Epithelial cell of esophagus (primary cell): Measurements from ENCODE around the gene PHF23.

Experiments
- DNase-seq: peaks from one replicate; pipeline ENCODE4 v3.0.0; 2010; ENCODE audit warnings: low read depth
- H3K4me3 ChIP-seq: 2 replicates; pipeline ENCODE4 v1.5.1; 2011; ENCODE audit warnings: mild to moderate bottlenecking, low read length, control low read depth
- TF ChIP-seq, protein P1 (sequence below): IDR thresholded peaks from 2 replicates; pipeline ENCODE4 v1.5.1; 2011; ENCODE audit warnings: low read depth, mild to moderate bottlenecking, low read length, control low read depth, inconsistent platforms; ENCODE audit not compliant: insufficient read depth; ENCODE audit errors: missing control alignments

Gene PHF23

DNA sequence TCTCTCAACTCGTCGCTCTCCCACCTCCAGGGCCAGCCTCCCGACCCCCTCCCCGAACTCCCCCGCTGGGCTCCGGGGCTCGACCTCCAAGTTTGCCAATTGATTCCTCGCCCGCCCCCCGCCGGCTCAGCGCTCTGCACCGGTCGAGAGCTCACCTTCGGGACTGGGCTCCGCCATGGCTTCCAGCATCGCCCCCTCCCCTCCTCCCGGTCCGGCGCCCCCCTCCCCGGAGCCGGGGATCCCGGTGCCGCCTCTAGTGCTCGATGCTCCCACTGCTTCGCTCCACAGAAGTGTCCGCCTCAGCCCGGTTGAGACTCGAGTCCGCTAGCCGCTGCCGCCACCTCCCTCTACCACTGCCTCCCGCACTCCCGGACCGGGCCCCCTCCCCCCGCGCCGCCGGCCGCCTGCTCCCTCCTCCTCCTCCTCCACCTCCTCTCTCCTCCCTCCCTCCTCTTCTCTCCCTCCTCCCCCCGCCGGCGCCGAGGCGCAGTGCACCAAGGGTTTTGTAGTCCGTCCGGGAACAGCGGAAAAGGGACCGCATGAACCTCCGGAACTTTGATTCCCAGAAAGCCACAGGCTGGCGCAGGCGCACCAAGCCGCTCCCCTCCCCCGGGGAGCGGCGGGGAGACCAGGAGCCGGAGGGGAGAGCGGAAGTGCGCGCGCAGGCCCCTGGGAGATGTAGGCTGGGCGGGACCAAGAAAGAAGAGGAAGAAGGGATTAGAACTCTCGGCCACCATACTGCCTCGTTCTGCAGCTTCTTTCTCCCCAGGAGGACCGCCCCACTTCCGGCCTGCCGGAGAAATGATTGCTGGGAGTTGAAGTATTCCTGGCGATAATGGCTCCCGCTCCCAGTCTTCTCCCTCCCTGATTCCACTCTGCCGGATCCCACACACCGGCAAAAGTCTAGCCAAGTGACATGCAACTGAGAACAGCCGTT is at the start of gene PHF23:
Gene PHF23 (minus strand): TSS at position 367 of the 937 bp plus-strand sequence. CDS start 178 bp downstream, at position 189.
- TF ChIP-seq, protein P1, sequence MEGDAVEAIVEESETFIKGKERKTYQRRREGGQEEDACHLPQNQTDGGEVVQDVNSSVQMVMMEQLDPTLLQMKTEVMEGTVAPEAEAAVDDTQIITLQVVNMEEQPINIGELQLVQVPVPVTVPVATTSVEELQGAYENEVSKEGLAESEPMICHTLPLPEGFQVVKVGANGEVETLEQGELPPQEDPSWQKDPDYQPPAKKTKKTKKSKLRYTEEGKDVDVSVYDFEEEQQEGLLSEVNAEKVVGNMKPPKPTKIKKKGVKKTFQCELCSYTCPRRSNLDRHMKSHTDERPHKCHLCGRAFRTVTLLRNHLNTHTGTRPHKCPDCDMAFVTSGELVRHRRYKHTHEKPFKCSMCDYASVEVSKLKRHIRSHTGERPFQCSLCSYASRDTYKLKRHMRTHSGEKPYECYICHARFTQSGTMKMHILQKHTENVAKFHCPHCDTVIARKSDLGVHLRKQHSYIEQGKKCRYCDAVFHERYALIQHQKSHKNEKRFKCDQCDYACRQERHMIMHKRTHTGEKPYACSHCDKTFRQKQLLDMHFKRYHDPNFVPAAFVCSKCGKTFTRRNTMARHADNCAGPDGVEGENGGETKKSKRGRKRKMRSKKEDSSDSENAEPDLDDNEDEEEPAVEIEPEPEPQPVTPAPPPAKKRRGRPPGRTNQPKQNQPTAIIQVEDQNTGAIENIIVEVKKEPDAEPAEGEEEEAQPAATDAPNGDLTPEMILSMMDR, result no peak
- H3K4me3 ChIP-seq, result peak within 1 kb of the TSS; percentile 97
- DNase-seq, result peak; percentile 99

DNA sequence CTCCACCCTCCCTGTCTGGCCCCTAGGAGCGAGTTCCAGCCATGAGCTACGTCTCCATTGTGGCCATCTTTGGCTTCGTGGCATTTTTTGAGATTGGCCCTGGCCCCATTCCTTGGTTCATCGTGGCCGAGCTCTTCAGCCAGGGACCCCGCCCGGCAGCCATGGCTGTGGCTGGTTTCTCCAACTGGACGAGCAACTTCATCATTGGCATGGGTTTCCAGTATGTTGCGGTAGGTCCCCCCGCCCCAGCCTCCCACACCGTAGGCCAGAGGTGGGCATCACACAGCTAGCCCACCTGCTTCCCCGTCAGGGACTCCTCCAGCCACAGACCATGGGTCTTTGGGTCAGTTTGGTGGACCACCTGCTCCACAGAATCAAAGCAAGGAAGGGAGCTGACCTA is 46.4 kb upstream of the PHF23 start:
- TF ChIP-seq, protein P1, result no peak
- H3K4me3 ChIP-seq, result no peak overlapping the region
- DNase-seq, result no peak

DNA sequence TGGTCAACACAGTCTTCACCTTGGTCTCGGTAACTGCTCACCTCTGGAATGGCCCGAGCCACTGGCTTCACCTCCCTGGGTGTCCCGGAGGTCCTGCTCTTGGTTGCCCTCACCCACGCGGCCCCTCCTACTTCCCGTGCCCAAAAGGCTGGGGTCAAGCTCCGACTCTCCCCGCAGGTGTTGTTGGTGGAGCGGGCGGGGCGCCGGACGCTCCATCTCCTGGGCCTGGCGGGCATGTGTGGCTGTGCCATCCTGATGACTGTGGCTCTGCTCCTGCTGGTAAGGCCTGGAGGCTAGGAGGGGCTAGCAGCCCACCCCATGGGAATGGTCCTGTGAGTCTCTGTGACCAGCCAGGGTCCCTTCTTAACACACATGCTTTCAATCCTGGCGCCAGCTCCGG is 45.7 kb upstream of the PHF23 start:
- TF ChIP-seq, protein P1, result no peak
- DNase-seq, result no peak
- H3K4me3 ChIP-seq, result no peak overlapping the region

DNA sequence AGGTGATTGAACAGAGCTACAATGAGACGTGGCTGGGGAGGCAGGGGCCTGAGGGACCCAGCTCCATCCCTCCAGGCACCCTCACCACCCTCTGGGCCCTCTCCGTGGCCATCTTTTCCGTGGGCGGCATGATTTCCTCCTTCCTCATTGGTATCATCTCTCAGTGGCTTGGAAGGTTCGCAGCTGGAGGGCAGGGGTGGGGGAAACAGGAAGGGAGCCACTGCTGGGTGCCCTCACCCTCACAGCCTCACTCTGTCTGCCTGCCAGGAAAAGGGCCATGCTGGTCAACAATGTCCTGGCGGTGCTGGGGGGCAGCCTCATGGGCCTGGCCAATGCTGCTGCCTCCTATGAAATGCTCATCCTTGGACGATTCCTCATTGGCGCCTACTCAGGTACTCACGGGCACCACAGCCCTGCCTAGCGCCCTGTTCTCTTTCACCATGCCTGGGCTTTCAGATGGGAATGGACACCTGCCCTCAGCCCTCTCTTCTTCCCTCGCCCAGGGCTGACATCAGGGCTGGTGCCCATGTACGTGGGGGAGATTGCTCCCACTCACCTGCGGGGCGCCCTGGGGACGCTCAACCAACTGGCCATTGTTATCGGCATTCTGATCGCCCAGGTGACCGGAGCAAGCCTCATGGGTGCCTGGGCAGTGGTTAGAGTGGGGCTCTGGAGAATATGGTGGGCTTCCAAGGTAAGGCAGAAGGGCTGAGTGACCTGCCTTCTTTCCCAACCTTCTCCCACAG is 44.4 kb upstream of the PHF23 start:
- H3K4me3 ChIP-seq, result no peak overlapping the region
- TF ChIP-seq, protein P1, result no peak
- DNase-seq, result no peak

DNA sequence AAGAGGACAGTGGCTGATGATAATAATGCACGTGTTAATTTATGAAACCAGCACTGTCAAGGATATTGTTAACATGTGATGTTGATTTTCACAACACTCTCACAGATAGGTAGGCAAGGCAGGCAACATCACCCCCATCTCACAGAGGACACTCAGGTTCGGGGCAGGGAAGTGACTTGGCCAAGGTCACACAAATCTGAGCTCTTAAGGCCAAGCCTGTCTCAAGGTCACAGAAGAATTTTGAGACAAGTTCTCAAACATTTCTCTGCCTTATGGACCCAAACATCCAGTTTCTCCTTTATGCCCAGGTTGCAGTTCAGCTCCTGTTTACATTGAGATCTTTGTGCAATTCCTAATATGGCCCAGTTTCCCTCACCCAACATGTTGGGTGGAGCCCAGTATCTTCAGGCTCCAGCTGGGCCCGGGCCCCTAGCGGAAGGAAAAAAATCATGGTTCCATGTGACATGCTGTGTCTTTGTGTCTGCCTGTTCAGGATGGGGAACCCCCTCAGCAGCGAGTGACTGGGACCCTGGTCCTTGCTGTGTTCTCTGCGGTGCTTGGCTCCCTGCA is 43.6 kb upstream of the PHF23 start:
- H3K4me3 ChIP-seq, result no peak overlapping the region

More for the DNA sequence above, 43.6 kb upstream of the PHF23 start:
- no peak for DNase-seq
- TF ChIP-seq, protein P1, result peak; percentile 10
